Activated CD8-positive, alpha-beta memory T cell treated with anti-CD3 and anti-CD28 coated beads, Interleukin-2, amount 50 U/mL, for 1 hour (primary cell): ENCODE results near the gene DNAJC7.

Experiments used
- DNase-seq: peaks from one replicate; pipeline ENCODE4 v3.0.0-alpha.2; 2020; ENCODE audit errors: extremely low read depth

Gene DNAJC7

DNA sequence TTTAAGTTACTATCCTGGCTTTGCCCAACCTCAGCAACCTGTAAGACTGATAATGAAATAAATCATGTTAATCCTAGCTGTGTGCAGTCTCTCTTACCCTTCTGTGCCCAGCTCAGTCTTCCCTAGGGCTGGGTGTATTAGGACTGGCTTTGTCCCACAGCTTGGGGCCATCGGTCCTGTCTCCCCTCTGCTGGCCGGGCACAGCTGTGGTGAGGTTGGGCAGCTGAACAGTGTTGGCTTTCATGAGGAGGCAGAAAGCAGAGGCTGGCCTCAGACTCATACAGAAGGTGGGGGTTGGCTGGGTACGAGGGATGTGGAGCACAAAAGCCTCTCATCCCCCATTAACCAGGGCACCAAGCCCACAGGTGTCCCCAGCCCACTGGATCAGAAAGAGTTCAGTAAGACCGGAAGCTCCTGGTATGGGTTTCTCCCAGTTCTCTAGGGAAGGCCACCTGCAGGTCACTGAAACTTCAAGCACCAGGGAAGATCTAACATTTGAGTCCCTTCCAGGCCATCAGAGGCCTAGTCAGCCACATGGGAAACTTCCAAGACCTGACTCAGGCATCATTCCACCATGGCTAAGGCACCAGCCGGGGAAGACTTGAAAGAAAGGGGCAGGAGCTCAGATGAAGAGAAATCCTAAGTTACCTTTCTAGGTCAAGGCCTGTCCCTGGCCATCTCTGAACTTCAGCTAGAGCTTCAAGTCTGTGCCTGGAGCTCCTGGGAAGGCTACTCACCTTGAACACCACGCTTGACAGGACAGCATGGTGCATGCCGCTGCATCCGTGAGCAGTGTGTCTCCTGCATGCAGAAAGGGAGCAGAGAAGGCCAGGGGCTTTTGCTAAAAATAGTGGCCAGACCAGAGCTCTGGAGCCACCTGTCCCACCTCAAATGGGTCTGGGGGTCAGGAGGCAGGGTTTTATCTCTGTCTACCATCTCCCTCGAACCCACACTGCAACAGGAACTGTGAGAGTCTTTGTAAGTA, 41.8 kb downstream of the DNAJC7 start:
- DNase-seq, result no peak

DNA sequence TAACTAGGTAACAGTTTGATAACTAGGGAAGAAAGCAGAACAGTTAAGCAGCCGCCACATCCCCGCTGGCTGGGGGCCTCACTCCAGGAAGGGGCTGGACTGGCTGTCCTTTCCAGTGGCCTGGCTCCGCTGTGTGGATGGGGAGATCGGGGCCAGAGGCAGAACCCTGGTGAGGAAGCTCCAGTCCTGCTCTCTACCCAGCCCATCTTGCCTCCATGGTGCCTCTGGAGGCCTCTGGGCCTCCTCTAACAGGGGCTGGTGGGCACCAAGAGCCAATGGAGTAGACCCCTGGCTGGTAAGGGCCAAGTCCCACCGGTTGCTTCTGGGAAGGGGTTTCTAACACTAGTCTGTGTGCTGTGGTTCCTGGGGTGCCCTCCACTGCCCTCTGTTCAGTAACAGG, 42.6 kb downstream of the DNAJC7 start:
- DNase-seq, result no peak

DNA sequence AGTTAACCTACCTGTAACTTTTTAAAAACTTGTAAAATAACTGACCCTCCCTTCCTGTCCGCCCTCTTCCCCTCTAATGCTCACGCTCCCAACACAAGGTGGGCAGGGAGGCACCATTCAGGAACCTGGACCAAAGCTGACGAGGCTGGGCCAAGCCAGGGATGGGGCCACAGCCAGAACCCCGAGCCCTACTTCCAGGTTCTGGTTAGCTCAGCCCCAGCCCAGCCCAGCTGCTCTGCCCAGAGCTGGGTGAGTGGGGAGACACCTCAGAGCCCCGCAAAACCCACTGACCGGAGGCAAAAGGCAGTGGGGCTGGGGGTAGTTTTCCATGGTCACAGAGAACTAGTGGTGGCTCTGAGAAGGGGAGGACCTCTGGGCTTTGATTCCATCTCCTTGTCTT, 43.2 kb downstream of the DNAJC7 start:
- DNase-seq, result no peak

DNA sequence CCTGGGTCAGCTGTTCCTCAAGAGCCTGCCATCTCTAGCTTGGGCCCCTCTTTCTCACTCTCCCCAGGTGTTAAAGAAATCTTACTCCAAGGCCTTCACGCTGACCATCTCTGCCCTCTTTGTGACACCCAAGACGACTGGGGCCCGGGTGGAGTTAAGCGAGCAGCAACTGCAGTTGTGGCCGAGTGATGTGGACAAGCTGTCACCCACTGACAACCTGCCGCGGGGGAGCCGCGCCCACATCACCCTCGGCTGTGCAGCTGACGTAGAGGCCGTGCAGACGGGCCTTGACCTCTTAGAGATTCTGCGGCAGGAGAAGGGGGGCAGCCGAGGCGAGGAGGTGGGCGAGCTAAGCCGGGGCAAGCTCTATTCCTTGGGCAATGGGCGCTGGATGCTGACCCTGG, 43.8 kb downstream of the DNAJC7 start:
- DNase-seq, result no peak

DNA sequence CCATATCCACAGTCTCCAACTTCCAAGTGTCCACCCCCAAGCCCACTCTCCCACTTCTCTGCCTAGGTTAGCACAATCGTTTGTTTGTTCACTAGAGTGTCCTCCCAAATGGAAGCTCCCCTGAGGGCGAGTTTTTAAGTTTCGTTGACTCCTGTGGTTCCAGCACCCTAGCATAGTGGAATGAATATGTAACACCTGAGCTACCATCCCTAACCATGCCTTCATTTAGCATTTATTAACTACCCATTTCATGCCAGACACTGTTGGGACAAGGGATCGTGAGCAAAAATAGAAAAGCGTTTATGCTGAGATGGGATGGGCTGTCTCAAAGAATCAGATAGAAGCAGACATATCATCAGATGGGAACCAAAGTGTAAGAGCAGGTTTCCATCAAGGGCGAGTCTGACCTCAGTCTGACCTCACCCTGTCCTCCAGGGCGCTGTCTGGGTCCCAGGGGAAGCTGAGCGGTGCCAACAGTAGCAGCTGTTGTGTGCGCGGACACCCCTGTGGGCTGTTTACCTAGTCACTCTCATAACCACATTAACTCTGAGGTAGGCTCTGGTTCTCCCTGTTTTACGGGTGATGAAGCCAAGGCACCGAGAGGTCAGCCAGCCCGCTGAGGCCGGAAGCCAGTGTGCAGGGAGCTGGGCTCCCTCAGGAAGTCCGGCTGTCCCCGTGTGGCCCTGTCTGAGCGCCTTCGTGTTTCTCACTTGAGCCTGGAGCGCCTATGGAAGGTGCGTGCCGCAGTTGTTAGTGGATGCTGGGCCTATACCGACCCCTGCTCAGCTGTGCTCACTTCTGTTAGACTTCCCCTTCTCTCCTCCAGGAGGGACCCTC, 44.5 kb downstream of the DNAJC7 start:
- no peak for DNase-seq

DNA sequence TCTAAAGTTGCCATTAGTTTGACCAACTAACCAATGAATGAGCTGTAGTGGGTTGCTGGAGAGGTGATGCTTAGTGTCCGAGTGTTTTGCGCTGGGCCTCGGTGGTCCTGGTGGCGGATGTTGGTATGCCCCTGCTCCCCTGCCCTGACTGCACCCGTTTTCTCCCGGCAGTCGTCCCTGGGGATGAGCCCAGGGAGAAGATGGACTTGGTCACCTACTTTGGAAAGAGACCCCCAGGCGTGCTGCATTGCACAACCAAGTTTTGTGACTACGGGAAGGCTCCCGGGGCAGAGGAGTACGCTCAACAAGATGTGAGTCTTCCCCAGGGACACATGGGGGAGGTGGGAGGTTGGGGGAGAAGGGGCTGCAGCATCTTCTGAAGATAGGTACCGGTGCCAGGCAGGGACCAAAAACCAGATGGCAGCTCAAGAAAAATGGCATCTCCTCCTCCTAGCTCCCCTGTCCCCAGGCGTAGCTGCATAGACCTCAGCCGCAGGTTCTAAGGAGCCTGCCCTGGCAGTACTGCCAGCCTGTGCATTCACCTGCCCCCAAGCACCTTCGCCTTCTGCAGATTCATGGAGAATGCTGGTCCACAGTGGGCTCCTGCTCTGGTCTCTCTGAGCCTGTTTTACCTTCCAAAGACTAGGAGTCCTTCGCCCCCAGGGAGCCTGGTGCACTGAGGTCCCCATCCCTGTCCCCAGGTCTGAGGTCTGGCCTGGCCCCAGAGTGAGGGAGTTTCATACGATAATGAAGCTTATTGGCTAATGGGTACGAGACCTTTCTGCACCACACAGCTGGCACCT, 45.3 kb downstream of the DNAJC7 start:
- no peak for DNase-seq

DNA sequence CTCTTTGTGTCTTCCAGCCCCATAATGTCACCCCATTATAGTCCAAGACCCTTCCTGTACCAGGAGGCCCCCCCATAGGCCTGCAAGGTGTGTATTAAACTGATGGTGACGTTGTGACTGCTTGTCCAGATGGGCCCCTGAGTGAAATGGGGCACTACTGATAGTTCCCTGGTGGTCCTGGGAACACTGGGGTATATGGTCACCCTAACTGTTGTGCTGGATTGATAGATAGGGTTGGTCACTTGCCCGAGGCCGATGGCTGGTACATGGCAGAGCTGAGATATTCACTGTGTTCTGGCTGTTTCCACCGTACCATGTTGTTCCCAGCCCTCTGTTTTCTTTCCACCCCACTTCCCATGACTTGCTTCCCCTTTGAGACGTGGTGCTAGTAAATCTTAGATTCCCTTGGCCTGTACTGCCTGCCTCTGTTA, 46.3 kb downstream of the DNAJC7 start:
- no peak for DNase-seq

DNA sequence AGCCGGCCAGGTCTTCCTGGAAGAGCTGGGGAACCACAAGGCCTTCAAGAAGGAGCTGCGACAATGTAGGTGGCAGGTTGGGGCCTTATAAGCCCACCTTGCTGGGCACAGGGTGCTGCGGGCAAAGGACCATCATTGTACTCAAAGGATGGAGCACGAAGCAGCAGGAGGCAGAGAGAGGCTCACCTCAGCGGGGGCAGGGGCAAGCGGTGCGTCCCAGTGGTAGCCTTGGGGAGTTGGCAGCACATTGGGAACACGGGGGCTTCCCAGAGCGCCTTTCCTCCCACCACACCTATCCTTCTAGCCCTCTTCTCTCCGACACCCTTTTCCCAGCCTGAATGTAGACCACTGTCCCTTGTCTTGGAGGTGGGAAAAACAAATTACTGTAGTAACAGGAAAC, 48.6 kb downstream of the DNAJC7 start:
- DNase-seq, result no peak

DNA sequence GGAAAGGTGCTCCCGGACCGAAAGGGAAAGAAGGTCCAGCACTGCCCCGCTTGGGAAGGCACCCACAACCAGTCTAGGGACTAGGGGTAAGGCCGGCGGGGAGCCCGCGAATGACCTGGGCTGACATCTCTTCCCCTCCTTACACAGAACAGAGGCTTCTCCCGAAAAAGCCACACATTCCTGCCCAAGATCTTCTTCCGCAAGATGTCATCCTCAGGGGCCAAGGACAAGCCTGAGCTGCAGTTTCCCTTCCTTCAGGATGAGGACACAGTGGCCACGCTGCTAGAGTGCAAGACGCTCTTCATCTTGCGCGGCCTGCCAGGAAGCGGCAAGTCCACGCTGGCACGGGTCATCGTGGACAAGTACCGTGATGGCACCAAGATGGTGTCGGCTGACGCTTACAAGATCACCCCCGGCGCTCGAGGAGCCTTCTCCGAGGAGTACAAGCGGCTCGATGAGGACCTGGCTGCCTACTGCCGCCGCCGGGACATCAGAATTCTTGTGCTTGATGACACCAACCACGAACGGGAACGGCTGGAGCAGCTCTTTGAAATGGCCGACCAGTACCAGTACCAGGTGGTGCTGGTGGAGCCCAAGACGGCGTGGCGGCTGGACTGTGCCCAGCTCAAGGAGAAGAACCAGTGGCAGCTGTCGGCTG, 49.2 kb downstream of the DNAJC7 start:
- DNase-seq, result no peak

DNA sequence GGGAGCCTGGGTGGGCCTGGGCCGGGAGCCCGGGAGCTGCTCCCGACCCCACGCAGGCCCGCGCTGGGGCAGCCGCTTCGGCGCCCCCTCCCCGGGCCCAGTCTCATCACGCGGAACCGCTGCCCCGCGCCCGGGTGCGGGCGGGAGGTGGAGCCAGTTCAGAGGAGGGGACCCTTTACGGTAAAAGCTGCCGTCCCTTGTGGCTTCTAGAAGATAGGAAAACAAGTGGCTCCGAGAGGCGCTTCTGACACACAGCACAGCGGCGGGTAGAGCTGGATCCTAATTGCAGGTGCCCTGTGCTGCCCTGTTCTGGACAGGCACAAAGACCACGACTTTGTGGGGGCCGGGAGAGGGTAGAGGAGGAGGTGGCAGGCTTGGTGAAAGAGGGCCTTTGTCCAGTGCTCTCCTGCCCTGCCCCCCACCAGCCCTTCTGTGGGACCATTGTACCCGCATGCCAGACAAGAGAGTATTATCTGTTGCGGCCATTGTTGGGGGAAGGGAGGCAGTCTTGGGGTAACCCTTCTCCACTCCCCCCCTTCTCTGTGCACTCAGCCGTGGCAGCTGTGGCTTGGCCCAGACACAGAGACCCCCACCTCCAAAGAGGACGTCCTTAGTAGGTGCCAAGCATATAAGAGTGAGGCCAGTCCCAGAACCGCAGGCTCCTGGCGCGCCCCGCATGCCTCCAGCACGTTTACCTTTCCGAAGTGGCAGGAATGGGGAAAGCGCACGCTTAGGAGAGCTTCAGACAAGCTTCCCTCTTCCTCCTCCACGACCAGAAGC, 49.9 kb downstream of the DNAJC7 start:
- no peak for DNase-seq

DNA sequence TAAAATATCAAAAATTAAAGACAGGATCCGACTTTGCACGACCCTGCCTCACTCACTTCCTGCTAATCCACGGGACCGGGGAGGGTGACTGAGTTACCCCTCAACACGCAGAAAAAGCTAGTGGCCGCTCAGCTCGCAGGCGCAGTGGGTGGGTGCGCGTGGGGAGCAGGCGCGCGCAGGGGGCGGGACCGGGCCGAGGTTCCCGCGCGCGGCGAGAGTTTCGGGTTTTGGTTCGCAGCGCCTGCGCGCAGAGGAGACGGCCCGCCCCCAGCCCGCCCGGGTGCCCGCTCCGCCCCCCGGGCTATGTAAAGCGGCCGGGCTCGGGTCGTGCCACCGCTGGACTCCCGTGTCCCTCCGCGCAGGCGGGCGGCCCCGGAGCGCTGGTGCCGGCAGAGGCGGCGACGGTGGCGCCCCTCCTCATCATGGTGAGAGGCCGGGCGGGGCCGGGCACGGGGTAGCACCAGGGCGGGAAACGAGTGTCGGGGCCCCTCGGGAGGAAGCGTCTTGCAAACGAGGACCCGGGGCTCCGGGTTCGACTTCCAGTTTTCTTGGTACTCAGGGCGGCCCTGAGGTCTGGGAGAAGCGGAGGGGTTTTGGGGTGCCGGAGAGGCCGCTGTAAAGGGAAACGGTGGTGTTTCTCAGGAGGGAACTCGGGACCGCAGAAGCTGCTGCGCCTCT, 50.6 kb downstream of the DNAJC7 start, which contains the start of gene CNP:
Gene CNP, plus strand, starts transcription at position 333 of the 678 bp plus-strand sequence. Its CDS starts 90 bp downstream, at position 423.
- DNase-seq, result peak; percentile 60

DNA sequence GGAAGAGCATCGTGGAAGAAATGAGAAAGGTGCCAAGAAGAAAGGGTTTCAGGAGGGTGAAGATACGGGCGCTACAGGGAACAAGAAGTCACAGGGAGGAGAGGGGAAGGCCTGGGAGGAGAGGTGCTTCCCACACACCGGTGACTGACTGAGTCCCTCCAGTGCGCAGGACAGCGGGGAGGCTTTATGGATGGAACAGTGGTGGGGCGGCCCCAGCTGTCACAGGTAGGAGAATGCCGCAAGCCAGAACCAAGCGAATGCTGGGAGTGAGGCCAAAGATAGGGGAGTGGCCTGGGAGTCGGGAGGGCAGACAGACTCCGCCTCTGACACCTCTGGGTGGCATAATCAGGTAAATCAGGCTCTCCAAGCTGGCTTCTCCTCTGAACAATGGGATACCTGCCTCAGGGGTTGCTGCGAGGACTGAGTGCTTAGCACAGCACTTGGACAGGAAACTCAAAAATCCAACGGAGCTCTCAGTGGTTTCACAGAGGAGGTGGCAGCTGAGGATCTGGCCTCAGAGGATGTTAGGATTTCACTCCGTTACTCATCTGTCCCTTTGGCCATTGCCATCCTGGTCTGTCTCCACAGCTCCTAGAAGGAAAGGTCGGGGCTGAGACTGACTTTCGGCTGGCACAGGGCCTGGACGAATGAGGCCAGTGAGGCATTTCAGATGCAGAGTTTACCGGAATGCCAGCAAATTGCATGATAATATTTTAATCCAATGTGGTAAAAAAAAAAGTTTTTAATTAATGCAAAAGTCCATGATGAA, 51.4 kb downstream of the DNAJC7 start:
- peak; percentile 23 for DNase-seq

DNA sequence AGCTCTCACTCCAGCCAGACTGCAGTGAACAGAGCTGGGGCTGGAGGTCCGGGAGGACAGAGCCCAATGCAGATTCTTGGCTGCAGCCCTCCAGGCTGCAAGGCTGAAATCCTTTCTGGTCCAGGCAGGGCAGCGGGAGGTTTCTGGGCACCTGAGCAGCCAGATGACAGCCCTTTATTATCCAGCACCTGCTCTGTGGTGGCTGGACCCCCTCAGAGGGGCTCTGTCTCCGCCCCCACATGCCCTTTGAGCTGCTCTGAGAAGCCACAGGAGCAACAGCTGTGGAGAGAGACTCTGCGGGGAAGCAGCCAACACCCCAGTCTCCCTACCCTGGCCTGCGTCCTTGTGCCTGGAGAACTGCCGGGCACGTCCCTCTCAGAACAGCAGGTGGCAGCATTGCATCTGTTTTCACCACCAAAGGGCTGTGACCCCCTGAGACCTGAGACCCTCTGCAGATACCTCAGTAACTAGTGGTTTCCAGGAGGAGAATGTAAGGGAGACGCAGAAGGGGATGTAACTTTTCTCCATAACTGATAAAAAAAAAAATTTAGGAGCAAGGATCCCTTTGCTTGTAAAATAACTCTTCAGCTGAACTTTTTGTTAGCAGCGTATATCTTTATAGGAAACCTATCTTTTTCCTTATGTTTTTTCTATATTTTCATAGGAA, 54.3 kb downstream of the DNAJC7 start:
- peak; percentile 29 for DNase-seq

DNA sequence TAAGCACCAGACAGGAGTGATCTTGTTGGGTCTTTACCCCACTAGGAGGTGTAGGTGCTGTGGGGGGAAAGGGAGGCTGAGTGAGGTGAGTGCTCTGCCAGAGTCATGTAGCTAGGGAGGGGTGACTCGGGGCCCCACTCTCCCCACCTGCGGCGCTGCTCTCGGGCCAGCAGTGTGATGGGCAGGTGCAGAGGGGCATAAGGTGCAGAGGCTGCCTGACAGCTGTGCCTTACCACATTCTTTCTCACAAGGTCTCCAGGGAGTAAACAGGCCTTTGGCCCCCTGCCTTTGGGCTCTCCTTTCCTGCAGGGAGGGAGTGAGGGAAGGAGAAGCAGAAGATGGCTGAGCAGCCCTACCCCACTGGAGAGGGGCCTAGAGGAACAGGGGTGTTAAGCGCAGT, 55.1 kb downstream of the DNAJC7 start:
- DNase-seq, result no peak

DNA sequence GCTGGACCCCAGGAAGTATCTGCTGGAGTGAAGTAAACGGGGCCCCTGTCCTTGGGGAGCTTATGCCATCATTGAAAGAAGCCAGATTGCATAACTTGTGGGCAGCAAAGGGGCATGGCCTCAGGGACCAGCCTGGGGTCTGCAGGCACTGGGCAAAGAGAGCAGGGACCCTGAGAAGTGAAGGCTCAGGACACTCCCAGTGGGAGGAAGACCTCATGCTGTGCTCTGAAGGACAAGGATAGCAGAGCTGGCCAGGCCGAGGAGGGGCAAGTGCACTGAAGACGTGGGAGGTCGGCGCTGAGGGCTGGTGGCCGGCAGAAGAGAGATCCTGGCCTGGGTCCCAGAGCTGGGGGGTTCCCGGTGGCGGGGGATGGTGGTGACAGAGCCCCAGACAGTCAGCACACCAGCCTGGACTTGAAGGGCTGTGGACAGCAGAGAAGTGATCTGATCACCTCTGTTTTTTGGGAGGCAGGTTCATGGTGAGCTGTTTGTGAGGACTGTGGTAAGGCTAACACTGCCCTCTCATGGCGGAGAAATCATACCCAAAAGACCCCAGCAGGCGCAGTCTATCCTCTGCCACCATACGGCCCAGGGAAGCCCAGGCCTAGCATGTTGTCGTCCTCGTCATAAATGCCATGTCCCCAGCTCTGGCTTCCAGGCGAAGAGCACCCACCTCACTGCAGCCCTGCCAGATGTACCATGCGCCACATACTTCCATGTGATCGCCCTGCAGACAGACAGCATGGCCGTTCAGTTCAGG, 57.7 kb downstream of the DNAJC7 start:
- no peak for DNase-seq

DNA sequence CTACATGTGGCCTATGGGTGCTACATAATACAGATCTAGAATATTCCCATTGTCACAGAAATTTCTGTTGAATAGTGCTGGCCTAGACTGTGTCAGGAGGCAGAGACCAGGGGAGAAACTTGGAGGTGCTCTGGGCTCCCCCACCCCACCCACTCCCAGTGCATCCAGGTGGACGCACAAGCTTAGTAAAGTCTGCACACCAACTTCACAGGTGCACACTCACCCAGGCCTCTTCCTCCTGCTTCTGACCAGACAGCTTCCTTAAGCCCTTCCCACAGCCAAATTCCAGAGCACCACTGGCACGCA, 58.3 kb downstream of the DNAJC7 start:
- no peak for DNase-seq

DNA sequence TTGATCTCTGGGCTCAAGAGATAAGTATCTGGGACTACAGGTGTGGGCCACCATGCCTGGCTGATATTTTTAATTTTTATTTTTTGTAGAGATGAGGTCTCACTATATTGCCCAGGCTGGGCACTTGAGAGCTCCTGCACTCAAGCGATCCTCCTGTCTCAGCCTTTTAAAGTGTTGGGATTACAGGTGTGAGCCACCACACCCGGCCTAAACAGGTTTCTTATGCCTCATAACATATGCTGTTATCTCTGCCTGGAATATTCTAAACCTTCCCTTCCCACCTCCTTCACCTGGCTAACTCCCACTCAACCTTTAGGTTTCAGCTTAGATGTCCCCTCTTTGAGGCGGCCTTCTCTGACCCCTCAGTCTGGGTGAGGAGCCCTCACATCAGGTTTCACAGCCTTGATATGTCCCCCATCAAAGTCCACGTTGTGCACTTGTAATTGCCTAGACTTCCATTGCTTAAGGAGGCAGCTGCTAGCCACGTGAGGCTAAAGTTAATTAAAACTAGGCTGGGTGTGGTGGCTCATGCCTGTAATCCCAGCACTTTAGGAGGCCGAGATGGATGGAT, 59.3 kb downstream of the DNAJC7 start:
- no peak for DNase-seq
